T-helper 2 cell treated with Interferon-gamma antibody and Interleukin-4, amounts not matched to agents 100 ng/mL and 5 ng/mL, for 36 hours (primary cell): ENCODE results near the gene ABTB2. TPM values are rescaled to one million over a fixed set of nuclear protein-coding genes. Genes with fewer than 3 reads are reported as not detected.

Experiments
- intact Hi-C: fragments of 100-400 bp; cut with micrococcal nuclease; formaldehyde crosslinking; loops from one replicate; pipeline ENCODE4 v1.15.1; 2023
- total RNA-seq: library from RNA; stranded (reverse); gene quantifications from 2 replicates; pipeline ENCODE4 v1.2.3, GENCODE V29; 2022

The ABTB2 gene
- total RNA-seq, 1 donor from 2014 or later = 4.6 TPM

DNA sequence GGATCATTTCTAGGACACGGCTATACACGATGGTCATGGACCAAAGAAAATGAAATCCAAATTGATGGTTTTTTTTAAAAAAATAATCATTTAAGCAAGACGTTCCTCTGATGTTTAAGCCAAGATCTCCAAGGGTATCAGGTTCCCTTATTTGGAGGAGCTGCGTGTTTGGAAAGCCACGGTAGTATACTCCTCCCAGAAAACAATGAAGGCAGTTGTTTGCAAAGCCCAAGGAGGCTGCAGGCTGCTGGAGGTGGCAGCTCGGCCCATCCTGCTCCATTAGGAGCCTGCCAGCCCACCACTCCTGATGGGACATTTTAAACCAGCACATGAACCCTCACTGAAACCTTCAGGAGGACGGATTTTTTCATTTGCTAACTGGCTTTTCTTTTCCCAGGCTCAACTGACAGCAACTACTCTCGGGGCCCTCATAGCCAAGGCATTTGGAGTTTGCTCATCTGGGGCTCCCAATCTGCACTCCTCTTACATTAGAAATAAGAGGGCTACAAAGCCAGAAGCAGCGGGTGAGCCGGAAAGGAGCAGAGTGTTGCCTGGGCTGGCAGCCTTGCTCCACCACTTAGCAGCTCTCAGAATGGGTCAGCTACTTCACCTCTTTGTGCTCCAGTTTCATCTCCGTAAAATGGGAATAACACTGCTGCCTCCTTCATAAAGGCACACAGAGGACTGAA is 58.4 kb downstream of the ABTB2 start:
- intact Hi-C loops = no loop called here

DNA sequence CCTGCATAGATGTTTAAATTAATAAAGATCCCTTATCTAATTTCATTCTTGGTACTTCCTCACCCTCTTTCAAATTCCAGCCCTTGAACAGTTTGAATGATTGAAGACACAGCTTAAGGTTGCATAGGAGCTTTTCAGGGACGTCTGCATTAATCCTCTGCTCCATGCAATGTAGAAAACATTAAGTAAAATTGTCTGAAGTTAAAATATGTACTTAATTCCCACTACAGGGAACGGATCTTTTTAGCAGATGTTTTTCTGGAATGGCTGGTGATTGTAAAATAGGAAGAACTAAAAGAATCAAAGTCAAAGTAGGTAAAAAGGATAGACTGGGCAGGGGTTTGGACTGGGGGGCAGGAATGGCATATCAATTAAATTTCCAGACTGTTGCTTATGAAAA is 58.9 kb downstream of the ABTB2 start:
- intact Hi-C loops = no loop called here

DNA sequence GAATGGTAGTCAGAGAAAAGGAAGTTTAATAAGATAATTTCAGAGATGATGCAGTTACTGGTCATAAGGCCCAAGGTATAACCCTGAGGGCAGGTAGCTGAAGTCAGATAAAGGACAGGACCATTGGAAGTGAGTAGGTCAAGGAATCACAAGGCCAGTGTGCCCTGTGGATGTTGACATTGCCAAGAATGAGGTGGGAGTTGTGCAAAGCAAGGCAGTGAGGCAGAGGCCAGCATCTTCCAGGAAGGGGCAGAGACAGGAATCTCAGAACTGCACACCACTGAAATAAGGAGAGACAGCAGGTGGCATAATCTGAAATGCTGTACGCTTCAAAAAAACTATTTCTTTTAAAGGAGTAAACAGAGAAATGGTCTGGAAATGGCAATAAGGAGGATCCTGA is 61.4 kb downstream of the ABTB2 start:
- intact Hi-C loops = no loop called here

DNA sequence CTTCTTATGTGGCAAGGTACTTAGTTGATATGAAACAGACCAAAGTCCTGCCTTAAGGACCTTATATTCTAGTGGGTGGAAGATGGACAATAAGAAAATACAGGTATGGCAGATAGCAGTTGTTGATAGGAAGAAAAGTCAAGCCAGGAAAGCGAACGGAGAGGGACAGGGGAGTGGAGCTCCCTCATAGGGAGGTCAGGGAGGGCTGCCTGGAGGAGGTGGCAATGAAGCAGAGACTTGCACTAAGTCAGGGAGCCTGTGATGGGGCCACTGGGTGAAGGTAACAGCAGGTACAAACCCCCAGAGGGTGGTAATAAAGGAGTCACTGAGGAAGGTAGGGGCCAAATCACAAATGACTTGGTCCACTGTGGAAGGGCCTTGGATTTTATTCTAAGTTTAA is 65.3 kb downstream of the ABTB2 start:
- intact Hi-C loops = no loop called here

GRCh38 chr11:34292111-34292510 is 65.7 kb downstream of the ABTB2 start:
- intact Hi-C loops = no loop called here

DNA sequence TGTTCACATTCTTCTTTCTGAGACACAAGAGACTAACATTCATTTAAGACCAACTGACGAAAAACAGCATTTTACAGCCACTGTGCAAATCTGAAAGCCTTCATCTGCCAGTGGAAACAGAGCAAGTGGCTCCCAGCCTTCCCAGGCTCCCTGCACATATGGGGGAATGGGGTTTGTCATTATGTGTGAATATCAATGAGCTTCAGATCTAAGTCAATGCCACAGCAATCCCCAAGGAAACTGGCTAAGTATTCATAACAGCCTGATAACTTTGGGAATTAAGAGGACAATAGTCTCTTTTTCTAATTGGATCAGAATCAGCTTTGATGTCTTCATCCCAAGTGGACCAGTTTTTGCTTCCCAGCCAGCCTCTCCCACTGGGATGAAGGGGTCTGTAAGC is 66.9 kb downstream of the ABTB2 start:
- intact Hi-C loops = no loop called here

DNA sequence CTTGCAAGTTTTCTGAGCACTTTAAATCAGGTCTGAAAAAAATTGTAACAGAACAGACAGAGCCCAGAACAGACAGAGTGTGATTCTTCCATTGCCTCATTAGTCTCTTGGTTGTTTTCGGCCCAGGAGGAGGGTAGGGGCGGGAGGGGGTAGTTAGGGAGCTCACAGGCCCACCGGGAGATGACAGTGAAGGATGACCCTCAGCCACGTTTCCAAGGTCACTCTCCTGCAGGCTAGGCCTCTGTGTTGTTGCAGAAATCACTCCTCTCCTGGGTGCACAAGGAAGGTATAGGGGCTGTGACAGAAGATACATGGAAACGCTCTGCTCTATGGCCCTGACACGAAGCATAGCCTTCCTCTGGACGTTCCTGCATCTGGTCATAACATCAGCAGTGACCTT is 69.3 kb downstream of the ABTB2 start:
- intact Hi-C loops = no loop called here

- intact Hi-C loops = no loop called here
Observed at GRCh38 chr11:34284811-34285481, 72.9 kb downstream of the ABTB2 start.

GRCh38 chr11:34284156-34284555 is 73.7 kb downstream of the ABTB2 start:
- intact Hi-C loops = no loop called here

- intact Hi-C loops = no loop called here
Observed at GRCh38 chr11:34280945-34281872, 76.6 kb downstream of the ABTB2 start.

- intact Hi-C loops = no loop called here
Observed at GRCh38 chr11:34278693-34279297, 79.0 kb downstream of the ABTB2 start.

- intact Hi-C loops = no loop called here
Observed at GRCh38 chr11:34278175-34278574, 79.6 kb downstream of the ABTB2 start.

GRCh38 chr11:34277171-34277570 is 80.6 kb downstream of the ABTB2 start:
- intact Hi-C loops = no loop called here

DNA sequence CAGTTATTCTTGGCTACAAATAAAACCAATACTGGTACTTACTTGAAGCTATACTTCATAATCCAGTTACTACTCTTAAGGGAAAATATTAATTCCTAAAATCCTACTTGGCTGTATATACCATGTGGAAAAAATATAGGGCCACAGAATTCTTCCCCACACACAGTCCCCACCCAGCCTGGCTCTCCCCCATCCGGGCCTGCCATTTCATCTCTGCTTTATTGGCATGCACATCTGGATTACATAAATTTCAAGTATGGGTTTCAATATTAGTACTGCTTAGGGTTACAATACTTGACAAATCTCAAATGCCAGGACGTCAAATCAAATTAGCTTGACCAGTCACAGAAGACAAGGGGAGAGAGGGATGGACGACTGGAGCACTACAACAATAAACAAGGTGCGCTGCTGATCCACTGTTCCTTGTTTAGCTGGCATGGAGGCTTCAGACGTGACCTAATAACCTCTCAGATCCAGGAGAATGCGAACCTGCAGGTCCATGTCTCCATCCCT is 81.4 kb downstream of the ABTB2 start:
- intact Hi-C loops = no loop called here

DNA sequence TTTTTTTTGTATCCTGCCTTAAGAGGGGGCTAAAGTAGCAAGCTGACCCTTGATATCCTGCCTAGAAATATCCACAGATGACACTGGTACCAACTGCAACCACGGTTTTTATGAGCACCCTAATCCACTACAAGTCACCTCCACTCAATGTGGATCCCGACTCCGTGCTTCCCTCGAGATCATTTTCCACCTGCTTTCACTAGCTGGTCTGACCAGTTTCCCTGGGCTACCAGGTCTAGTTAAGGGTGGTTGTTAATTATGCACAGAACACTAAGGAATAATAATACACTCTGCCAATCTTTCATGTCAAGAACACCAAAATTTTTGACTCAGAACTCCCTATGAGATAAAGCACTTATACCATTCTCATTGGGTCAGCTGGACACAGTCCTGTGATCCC is 82.3 kb downstream of the ABTB2 start:
- intact Hi-C loops = no loop called here

DNA sequence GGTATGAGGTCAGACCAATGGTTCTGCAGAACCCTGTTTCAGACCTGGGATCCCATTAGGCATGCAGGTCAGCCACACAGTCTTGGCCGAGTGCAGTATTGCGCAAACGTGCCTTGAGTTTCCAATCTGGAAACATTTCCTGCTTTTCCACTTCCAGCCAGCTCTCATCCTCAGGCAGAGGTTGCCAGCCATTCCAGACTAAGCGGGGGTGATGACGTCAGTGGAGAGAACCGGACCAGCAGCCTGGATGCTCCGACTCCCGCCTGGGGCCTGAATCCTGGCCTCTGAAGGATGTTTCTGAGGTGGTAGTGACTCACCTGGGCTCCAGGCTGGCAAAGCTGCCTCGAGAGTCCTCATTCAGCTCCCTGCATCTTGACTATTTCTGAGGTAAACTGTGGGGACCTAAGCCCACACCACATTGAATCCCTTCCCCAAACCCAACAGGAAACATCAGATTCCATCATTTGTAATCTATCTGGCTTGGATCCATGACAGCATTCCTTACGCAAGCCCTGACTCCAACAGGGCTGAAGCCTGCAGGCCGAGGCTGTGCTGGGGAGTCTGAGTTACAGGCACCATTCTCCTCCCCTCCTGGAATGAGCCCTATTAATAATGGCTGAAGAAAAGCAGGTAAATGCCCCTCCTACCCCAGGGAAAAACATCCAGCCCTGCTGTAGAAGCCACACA is 83.0 kb downstream of the ABTB2 start:
- intact Hi-C loops = no loop called here

GRCh38 chr11:34273099-34273498 is 84.7 kb downstream of the ABTB2 start:
- intact Hi-C loops = no loop called here

DNA sequence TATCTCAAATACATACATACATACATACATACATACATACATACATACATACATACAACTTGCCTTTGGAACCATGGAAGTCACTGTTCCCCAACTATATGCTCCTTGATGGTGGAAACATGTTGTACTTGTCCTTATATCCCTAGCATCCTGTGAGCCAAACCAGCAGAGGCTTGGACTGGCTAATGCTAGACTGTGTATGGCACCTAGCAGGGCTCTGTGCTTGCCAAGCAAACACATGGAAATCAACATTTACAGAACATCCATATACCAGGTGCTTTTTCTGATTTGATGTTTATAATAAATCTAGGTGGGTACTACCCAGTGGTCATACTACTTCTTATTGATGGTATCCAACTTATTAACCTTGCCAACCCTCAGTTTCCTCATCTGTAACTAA is 86.1 kb downstream of the ABTB2 start:
- intact Hi-C loops = no loop called here

DNA sequence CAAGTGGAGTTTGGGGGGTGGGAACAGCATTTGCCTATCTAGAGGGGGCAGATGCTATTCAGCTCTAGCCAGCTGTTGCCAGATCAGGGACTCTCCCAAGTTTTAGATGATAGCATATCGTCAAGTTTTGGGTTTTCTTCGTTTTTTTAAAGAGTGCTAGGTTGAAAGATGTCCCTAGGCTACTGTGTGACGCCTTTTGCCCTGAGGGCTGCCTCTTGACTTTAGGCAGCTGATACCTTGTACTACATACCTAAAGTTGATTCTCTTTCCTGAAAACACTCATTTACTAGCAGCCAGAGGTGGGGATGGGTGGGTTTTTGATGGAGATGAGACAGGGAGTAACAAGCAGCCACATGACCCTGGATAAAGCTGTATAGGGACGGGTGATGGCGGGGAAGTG is 87.1 kb downstream of the ABTB2 start:
- intact Hi-C loops = no loop called here

DNA sequence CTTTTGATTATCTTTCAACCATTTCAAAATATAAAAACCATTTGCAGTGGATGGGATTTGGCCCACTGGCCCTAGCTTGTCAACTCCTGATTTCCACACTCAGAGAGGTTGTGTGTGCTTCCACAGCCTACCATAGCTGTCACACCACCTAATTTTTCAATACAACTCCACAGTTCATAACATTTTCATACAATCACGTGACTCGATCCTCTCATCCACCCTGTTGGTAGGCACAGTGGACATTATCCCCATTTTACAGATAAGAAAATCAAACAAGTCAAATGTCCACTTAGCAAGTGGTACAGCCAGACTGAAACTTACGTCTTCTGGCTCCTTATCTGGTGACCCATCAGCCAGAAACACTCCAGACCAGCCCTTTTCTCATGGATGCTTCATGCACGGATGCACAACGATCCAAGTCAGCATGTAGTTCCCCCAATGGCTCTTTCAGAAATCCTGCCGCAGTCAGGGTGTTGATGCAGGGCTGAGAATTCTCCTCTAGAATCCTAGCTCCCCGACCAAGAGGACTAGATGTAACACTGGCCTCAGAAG is 88.0 kb downstream of the ABTB2 start:
- intact Hi-C loops = no loop called here
